ENCODE measurements around the gene GAA. TPM values are rescaled to one million over a fixed set of nuclear protein-coding genes. Genes with fewer than 3 reads are reported as not detected.

The GAA gene
- total RNA-seq, 2 donors from 2014 or later, result 167 to 217 TPM

DNA sequence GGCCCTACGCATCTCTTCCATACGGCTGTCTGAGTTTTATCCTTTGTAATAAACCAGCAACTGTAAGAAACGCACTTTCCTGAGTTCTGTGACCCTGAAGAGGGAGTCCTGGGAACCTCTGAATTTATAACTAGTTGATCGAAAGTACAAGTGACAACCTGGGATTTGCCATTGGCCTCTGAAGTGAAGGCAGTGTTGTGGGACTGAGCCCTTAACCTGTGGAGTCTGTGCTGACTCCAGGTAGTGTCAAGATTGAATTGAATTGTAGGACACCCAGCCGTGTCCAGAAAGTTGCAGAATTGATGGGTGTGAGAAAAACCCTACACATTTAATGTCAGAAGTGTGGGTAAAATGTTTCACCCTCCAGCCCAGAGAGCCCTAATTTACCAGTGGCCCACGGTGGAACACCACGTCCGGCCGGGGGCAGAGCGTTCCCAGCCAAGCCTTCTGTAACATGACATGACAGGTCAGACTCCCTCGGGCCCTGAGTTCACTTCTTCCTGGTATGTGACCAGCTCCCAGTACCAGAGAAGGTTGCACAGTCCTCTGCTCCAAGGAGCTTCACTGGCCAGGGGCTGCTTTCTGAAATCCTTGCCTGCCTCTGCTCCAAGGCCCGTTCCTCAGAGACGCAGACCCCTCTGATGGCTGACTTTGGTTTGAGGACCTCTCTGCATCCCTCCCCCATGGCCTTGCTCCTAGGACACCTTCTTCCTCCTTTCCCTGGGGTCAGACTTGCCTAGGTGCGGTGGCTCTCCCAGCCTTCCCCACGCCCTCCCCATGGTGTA lies 1.5 kb downstream of the GAA start:
- Histone ChIP-seq H3K4me1 (replicated peaks) (peaks cover 3% of the 10 kb centered on the region), H3K36me3 (no peaks in the 10 kb centered on the region), H3K27me3 (replicated peaks; ENCODE audit: insufficient read depth) (no peaks in the 10 kb centered on the region), H3K4me3 (no peak overlapping the region), H3K27ac (no peak overlapping the region), H3K9me3 (no peaks in the 10 kb centered on the region)
- intact Hi-C loops (cut with DNase I), result loop anchor here (5.0 kb wide), 1 partner anchor 66 kb away; the partner anchor contains the start of genes CCDC40 and TBC1D16
- no peak for DNase-seq (ENCODE audit: low spot score)
- TF ChIP-seq POLR2A (IDR thresholded peaks at IDR 0.05) (no peak), POLR2AphosphoS5 (IDR thresholded peaks at IDR 0.05) (no peak)
- TF ChIP-seq, protein P1, sequence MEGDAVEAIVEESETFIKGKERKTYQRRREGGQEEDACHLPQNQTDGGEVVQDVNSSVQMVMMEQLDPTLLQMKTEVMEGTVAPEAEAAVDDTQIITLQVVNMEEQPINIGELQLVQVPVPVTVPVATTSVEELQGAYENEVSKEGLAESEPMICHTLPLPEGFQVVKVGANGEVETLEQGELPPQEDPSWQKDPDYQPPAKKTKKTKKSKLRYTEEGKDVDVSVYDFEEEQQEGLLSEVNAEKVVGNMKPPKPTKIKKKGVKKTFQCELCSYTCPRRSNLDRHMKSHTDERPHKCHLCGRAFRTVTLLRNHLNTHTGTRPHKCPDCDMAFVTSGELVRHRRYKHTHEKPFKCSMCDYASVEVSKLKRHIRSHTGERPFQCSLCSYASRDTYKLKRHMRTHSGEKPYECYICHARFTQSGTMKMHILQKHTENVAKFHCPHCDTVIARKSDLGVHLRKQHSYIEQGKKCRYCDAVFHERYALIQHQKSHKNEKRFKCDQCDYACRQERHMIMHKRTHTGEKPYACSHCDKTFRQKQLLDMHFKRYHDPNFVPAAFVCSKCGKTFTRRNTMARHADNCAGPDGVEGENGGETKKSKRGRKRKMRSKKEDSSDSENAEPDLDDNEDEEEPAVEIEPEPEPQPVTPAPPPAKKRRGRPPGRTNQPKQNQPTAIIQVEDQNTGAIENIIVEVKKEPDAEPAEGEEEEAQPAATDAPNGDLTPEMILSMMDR (IDR thresholded peaks at IDR 0.05), result no peak
- WGBS, result 75% methylated on average over 15 of the region's 15 CpGs

DNA sequence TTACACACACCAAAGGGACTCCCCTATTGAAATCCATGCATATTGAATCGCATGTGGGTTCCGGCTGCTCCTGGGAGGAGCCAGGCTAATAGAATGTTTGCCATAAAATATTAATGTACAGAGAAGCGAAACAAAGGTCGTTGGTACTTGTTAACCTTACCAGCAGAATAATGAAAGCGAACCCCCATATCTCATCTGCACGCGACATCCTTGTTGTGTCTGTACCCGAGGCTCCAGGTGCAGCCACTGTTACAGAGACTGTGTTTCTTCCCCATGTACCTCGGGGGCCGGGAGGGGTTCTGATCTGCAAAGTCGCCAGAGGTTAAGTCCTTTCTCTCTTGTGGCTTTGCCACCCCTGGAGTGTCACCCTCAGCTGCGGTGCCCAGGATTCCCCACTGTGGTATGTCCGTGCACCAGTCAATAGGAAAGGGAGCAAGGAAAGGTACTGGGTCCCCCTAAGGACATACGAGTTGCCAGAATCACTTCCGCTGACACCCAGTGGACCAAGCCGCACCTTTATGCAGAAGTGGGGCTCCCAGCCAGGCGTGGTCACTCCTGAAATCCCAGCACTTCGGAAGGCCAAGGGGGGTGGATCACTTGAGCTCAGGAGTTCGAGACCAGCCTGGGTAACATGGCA lies 2.2 kb downstream of the GAA start:
- Histone ChIP-seq H3K27me3 (replicated peaks; ENCODE audit: insufficient read depth) (no peaks in the 10 kb centered on the region), H3K9me3 (no peaks in the 10 kb centered on the region), H3K4me3 (no peak overlapping the region), H3K4me1 (replicated peaks) (peaks cover 3% of the 10 kb centered on the region), H3K36me3 (no peaks in the 10 kb centered on the region), H3K27ac (no peak overlapping the region)
- no peak for DNase-seq (ENCODE audit: low spot score)
- WGBS, result 87% methylated on average over 19 of the region's 19 CpGs
- no peak for TF ChIP-seq POLR2AphosphoS5 (IDR thresholded peaks at IDR 0.05)
- TF ChIP-seq POLR2A (IDR thresholded peaks at IDR 0.05), result no peak
- TF ChIP-seq, protein P1 (IDR thresholded peaks at IDR 0.05), result no peak
- intact Hi-C loops (cut with DNase I), result loop anchor here (5.0 kb wide), 1 partner anchor 66 kb away; the partner anchor contains the start of genes CCDC40 and TBC1D16

DNA sequence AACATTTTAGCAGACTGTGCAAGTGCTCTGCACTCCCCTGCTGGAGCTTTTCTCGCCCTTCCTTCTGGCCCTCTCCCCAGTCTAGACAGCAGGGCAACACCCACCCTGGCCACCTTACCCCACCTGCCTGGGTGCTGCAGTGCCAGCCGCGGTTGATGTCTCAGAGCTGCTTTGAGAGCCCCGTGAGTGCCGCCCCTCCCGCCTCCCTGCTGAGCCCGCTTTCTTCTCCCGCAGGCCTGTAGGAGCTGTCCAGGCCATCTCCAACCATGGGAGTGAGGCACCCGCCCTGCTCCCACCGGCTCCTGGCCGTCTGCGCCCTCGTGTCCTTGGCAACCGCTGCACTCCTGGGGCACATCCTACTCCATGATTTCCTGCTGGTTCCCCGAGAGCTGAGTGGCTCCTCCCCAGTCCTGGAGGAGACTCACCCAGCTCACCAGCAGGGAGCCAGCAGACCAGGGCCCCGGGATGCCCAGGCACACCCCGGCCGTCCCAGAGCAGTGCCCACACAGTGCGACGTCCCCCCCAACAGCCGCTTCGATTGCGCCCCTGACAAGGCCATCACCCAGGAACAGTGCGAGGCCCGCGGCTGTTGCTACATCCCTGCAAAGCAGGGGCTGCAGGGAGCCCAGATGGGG lies 3.1 kb downstream of the GAA start:
- intact Hi-C loops (cut with DNase I), result loop anchor here (5.0 kb wide), 1 partner anchor 67 kb away; the partner anchor contains the start of genes CCDC40 and TBC1D16
- TF ChIP-seq, protein P1 (IDR thresholded peaks at IDR 0.05), result no peak
- TF ChIP-seq POLR2A (IDR thresholded peaks at IDR 0.05) (no peak), POLR2AphosphoS5 (IDR thresholded peaks at IDR 0.05) (no peak)
- no peak overlapping the region for H3K27ac ChIP-seq
- no peaks in the 10 kb centered on the region for H3K9me3 ChIP-seq
- no peaks in the 10 kb centered on the region for H3K36me3 ChIP-seq
- no peaks in the 10 kb centered on the region for H3K27me3 ChIP-seq (replicated peaks; ENCODE audit: insufficient read depth)
- no peak for DNase-seq (ENCODE audit: low spot score)
- 31% methylated on average over 16 of the region's 26 CpGs for WGBS
- H3K4me3 ChIP-seq, result no peak overlapping the region
- peaks cover 3% of the 10 kb centered on the region for H3K4me1 ChIP-seq (replicated peaks)

DNA sequence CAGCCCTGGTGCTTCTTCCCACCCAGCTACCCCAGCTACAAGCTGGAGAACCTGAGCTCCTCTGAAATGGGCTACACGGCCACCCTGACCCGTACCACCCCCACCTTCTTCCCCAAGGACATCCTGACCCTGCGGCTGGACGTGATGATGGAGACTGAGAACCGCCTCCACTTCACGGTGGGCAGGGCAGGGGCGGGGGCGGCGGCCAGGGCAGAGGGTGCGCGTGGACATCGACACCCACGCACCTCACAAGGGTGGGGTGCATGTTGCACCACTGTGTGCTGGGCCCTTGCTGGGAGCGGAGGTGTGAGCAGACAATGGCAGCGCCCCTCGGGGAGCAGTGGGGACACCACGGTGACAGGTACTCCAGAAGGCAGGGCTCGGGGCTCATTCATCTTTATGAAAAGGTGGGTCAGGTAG lies 3.6 kb downstream of the GAA start:
- intact Hi-C loops (cut with DNase I), result loop anchor here (5.0 kb wide), 1 partner anchor 68 kb away; the partner anchor contains the start of genes CCDC40 and TBC1D16
- no peak for DNase-seq (ENCODE audit: low spot score)

More for the DNA sequence above, 3.6 kb downstream of the GAA start:
- TF ChIP-seq POLR2AphosphoS5 (IDR thresholded peaks at IDR 0.05) (no peak), POLR2A (IDR thresholded peaks at IDR 0.05) (no peak)
- TF ChIP-seq, protein P1 (IDR thresholded peaks at IDR 0.05), result no peak
- Histone ChIP-seq H3K27me3 (replicated peaks; ENCODE audit: insufficient read depth) (no peaks in the 10 kb centered on the region), H3K36me3 (no peaks in the 10 kb centered on the region), H3K4me1 (replicated peaks) (peaks cover 3% of the 10 kb centered on the region), H3K4me3 (no peak overlapping the region), H3K9me3 (no peaks in the 10 kb centered on the region), H3K27ac (no peak overlapping the region)
- WGBS, result 90% methylated on average over 18 of the region's 18 CpGs
